ENCODE measurements around the gene RAP1GAP. TPM values are rescaled to one million over a fixed set of nuclear protein-coding genes. Genes with fewer than 3 reads are reported as not detected.

RAP1GAP gene
- total RNA-seq, 1 donor from 2014 or later, result 0.26 TPM

GRCh38 chr1:21594501-21594900 is 74.7 kb downstream of the RAP1GAP start:
- no peak for DNase-seq (ENCODE audit: low spot score)

GRCh38 chr1:21593231-21593630 is 75.9 kb downstream of the RAP1GAP start:
- no peak for DNase-seq (ENCODE audit: low spot score)

GRCh38 chr1:21592086-21592865 is 76.9 kb downstream of the RAP1GAP start:
- no peak for DNase-seq (ENCODE audit: low spot score)

GRCh38 chr1:21590934-21591333 is 78.2 kb downstream of the RAP1GAP start:
- DNase-seq (ENCODE audit: low spot score), result no peak

- no peak for DNase-seq (ENCODE audit: low spot score)
Observed at GRCh38 chr1:21590126-21590880, 78.9 kb downstream of the RAP1GAP start.

GRCh38 chr1:21589618-21590017 is 79.5 kb downstream of the RAP1GAP start:
- DNase-seq (ENCODE audit: low spot score), result no peak

GRCh38 chr1:21587602-21587953 is 81.6 kb downstream of the RAP1GAP start:
- DNase-seq (ENCODE audit: low spot score), result no peak

- DNase-seq (ENCODE audit: low spot score), result no peak
Observed at GRCh38 chr1:21586846-21587601, 82.1 kb downstream of the RAP1GAP start.

GRCh38 chr1:21586222-21586621 is 82.9 kb downstream of the RAP1GAP start:
- DNase-seq (ENCODE audit: low spot score), result no peak

GRCh38 chr1:21585037-21585436 is 84.1 kb downstream of the RAP1GAP start:
- no peak for DNase-seq (ENCODE audit: low spot score)

GRCh38 chr1:21584096-21584495 is 85.1 kb downstream of the RAP1GAP start:
- no peak for DNase-seq (ENCODE audit: low spot score)

GRCh38 chr1:21579791-21580190 is 89.4 kb downstream of the RAP1GAP start:
- DNase-seq (ENCODE audit: low spot score), result no peak

GRCh38 chr1:21577933-21578332 is 91.2 kb downstream of the RAP1GAP start:
- no peak for DNase-seq (ENCODE audit: low spot score)

GRCh38 chr1:21577324-21577723 is 91.8 kb downstream of the RAP1GAP start:
- DNase-seq (ENCODE audit: low spot score), result no peak

- no peak for DNase-seq (ENCODE audit: low spot score)
Observed at GRCh38 chr1:21576798-21577187, 92.4 kb downstream of the RAP1GAP start.

- no peak for DNase-seq (ENCODE audit: low spot score)
Observed at GRCh38 chr1:21576031-21576797, 92.9 kb downstream of the RAP1GAP start.

GRCh38 chr1:21575351-21575942 is 93.7 kb downstream of the RAP1GAP start:
- DNase-seq (ENCODE audit: low spot score), result no peak

- no peak for DNase-seq (ENCODE audit: low spot score)
Observed at GRCh38 chr1:21574466-21575151, 94.5 kb downstream of the RAP1GAP start.

- no peak for DNase-seq (ENCODE audit: low spot score)
Observed at GRCh38 chr1:21573971-21574465, 95.1 kb downstream of the RAP1GAP start.

GRCh38 chr1:21573475-21573874 is 95.7 kb downstream of the RAP1GAP start:
- DNase-seq (ENCODE audit: low spot score), result no peak
